A549 (cell line): ENCODE measurements around the gene KBTBD8. TPM values are rescaled to one million over a fixed set of nuclear protein-coding genes. Genes with fewer than 3 reads are reported as not detected.

Source experiments
- ATAC-seq, 2 experiments: fragments of 200-7000 bp in 1 of 2; fragments of >200 bp in 1 of 2; cut with Nextera tagmentation in 1 of 2; cut with Tn5 transposase in 1 of 2; 3 replicates each; pipeline versions ENCODE4 v1.8.0 to v1.9.1; 2018 to 2020; ENCODE audit warnings: mild to moderate bottlenecking in 1 of 2, moderate library complexity in 1 of 2
- CTCF ChIA-PET: fragments of 300-600 bp; sonication (Branson Sonifier 250); formaldehyde crosslinking; extraction: SDS; loops from one replicate; lab custom pipeline; 2021; ENCODE audit warnings: antibody characterized with exemption, inconsistent platforms; lab: Yijun Ruan, JAX
- POLR2A ChIA-PET: fragments of 350-600 bp; formaldehyde crosslinking; extraction: SDS; loops from one replicate; lab custom pipeline; 2021; ENCODE audit warnings: antibody characterized with exemption, inconsistent platforms; lab: Yijun Ruan, JAX
- DNase-seq, 2 experiments: peaks; one replicate each; pipeline versions ENCODE4 v3.0.0 to v3.0.0-alpha.2; 2011 to 2016; ENCODE audit warnings: low read depth in 1 of 2, low spot score in 1 of 2
- FAIRE-seq: peaks from 2 replicates; lab custom pipeline; 2011; peaks lifted over from hg19 to GRCh38; lab: Jason Lieb, UNC
- H3K27ac ChIP-seq, 2 experiments: fragments of >200 bp; sonication (Bioruptor Twin); formaldehyde crosslinking; 3 replicates each; pipeline ENCODE4 v1.5.1; 2016 to 2017
- H3K4me1 ChIP-seq: fragments of >200 bp; sonication (Bioruptor Twin); formaldehyde crosslinking; 3 replicates; pipeline ENCODE4 v1.6.1; 2016
- H3K4me2 ChIP-seq: fragments of >200 bp; sonication (Bioruptor Twin); formaldehyde crosslinking; 3 replicates; pipeline ENCODE4 v1.6.1; 2016
- H3K4me3 ChIP-seq: fragments of >200 bp; sonication (Bioruptor Twin); formaldehyde crosslinking; 3 replicates; pipeline ENCODE4 v1.5.1; 2016
- H3K9me3 ChIP-seq: fragments of >200 bp; sonication (Bioruptor Twin); formaldehyde crosslinking; 3 replicates; pipeline ENCODE4 v1.6.1; 2016
- BHLHE40 ChIP-seq: IDR thresholded peaks from 2 replicates; pipeline ENCODE4 v1.6.1; 2012; ENCODE audit warnings: low read depth, low read length, inconsistent platforms
- CBX2 ChIP-seq: fragments of 200-600 bp; sonication (generic); IDR thresholded peaks from 2 replicates; pipeline ENCODE4 v1.6.1; 2016; ENCODE audit warnings: low read depth, mild to moderate bottlenecking, borderline replicate concordance
- CEBPB ChIP-seq, 2 experiments: fragments of >200 bp in 1 of 2; sonication (Bioruptor Twin) in 1 of 2; formaldehyde crosslinking in 1 of 2; IDR thresholded peaks; 2 replicates each; pipeline ENCODE4 v1.6.1; 2012 to 2016
- CHD2 ChIP-seq: fragments of 150-350 bp; IDR thresholded peaks from 2 replicates; pipeline ENCODE4 v1.6.1; 2014; ENCODE audit warnings: low read length; ENCODE audit not compliant: partially characterized antibody
- CHD4 ChIP-seq: fragments of 200-600 bp; sonication (generic); IDR thresholded peaks from 2 replicates; pipeline ENCODE4 v1.6.1; 2016; ENCODE audit warnings: antibody characterized with exemption, mild to moderate bottlenecking, borderline replicate concordance
- E2F6 ChIP-seq: IDR thresholded peaks from 2 replicates; pipeline ENCODE4 v1.6.1; 2012; ENCODE audit warnings: low read depth, borderline replicate concordance
- EHF ChIP-seq: fragments of 250-450 bp; sonication (Bioruptor Pico); IDR thresholded peaks from 2 replicates; pipeline ENCODE4 v1.5.0; 2020; ENCODE audit warnings: mild to moderate bottlenecking
- ELK1 ChIP-seq: fragments of 150-350 bp; IDR thresholded peaks from 2 replicates; pipeline ENCODE4 v1.6.1; 2014; ENCODE audit warnings: low read depth, mild to moderate bottlenecking, low read length
- EP300 ChIP-seq, 2 experiments: fragments of >200 bp; sonication (Bioruptor Twin); formaldehyde crosslinking; IDR thresholded peaks; 2 replicates in 1 of 2; 3 replicates in 1 of 2; pipeline ENCODE4 v1.6.1; 2016 to 2017
- FOSL2 ChIP-seq, 2 experiments: fragments of 450-650 bp in 1 of 2; fragments of >200 bp in 1 of 2; sonication (Bioruptor Twin) in 1 of 2; formaldehyde crosslinking; IDR thresholded peaks; 2 replicates each; pipeline versions ENCODE4 v1.5.0 to v1.6.1; 2016 to 2020; ENCODE audit warnings: mild to moderate bottlenecking in 1 of 2, moderate library complexity in 1 of 2
- FOXS1 ChIP-seq: fragments of 250-450 bp; sonication (Bioruptor Pico); IDR thresholded peaks from 2 replicates; pipeline ENCODE4 v1.5.0; 2020; ENCODE audit warnings: mild to moderate bottlenecking, moderate library complexity
- GATA3 ChIP-seq: IDR thresholded peaks from 2 replicates; pipeline ENCODE4 v1.6.1; 2012; ENCODE audit warnings: borderline replicate concordance
- HES2 ChIP-seq: fragments of >200 bp; sonication (Bioruptor Twin); formaldehyde crosslinking; IDR thresholded peaks from 2 replicates; pipeline ENCODE4 v1.6.1; 2016
- HEYL ChIP-seq: fragments of 250-450 bp; sonication (Bioruptor Pico); IDR thresholded peaks from 2 replicates; pipeline ENCODE4 v1.8.0; 2021; ENCODE audit warnings: mild to moderate bottlenecking, moderate library complexity
- HOXB13 ChIP-seq: fragments of 250-450 bp; sonication (Bioruptor Pico); IDR thresholded peaks from 2 replicates; pipeline ENCODE4 v1.5.0; 2020; ENCODE audit warnings: low read depth, mild to moderate bottlenecking, moderate library complexity
- HOXB5 ChIP-seq: fragments of 250-450 bp; sonication (Bioruptor Pico); IDR thresholded peaks from 2 replicates; pipeline ENCODE4 v1.5.0; 2020; ENCODE audit warnings: mild to moderate bottlenecking, moderate library complexity
- JUNB ChIP-seq: fragments of >200 bp; sonication (Bioruptor Twin); formaldehyde crosslinking; IDR thresholded peaks from 2 replicates; pipeline ENCODE4 v1.6.1; 2016
- KDM5A ChIP-seq: fragments of 200-600 bp; sonication (generic); IDR thresholded peaks from 2 replicates; pipeline ENCODE4 v1.6.1; 2016; ENCODE audit warnings: antibody characterized with exemption, mild to moderate bottlenecking
- RAD21 ChIP-seq, 2 experiments: fragments of >200 bp in 1 of 2; sonication (Bioruptor Twin) in 1 of 2; formaldehyde crosslinking in 1 of 2; IDR thresholded peaks in 1 of 2; conservative IDR thresholded peaks in 1 of 2; 2 replicates in 1 of 2; 3 replicates in 1 of 2; pipeline ENCODE4 v1.6.1; 2012 to 2018; ENCODE audit warnings: inconsistent platforms in 1 of 2
- REST ChIP-seq: fragments of 200-600 bp; sonication (generic); IDR thresholded peaks from 2 replicates; pipeline ENCODE4 v1.6.1; 2016; ENCODE audit warnings: antibody characterized with exemption, mild to moderate bottlenecking, moderate library complexity
- RFX5 ChIP-seq: fragments of 450-650 bp; IDR thresholded peaks from 2 replicates; pipeline ENCODE4 v1.7.1; 2014; ENCODE audit warnings: antibody characterized with exemption, mild to moderate bottlenecking, moderate library complexity
- TFCP2L1 ChIP-seq: fragments of 250-450 bp; sonication (Bioruptor Pico); IDR thresholded peaks from 2 replicates; pipeline ENCODE4 v1.5.0; 2021; ENCODE audit warnings: mild to moderate bottlenecking
- USF2 ChIP-seq: fragments of 450-650 bp; IDR thresholded peaks from 2 replicates; pipeline ENCODE4 v1.6.1; 2014; ENCODE audit warnings: antibody characterized with exemption
- ZC3H11A ChIP-seq: fragments of 450-650 bp; IDR thresholded peaks from 2 replicates; pipeline ENCODE4 v1.6.1; 2014; ENCODE audit warnings: antibody characterized with exemption, mild to moderate bottlenecking
- ZSCAN20 ChIP-seq: fragments of 250-450 bp; sonication (Bioruptor Pico); IDR thresholded peaks from 2 replicates; pipeline ENCODE4 v1.8.0; 2022; ENCODE audit warnings: mild to moderate bottlenecking, moderate library complexity
- WGBS: methylation state at CpG from one replicate; pipeline ENCODE4 v1.1.6; 2017; ENCODE audit errors: missing lambda C conversion rate; 5-methylcytosine and 5-hydroxymethylcytosine counted together
- polyA plus RNA-seq, 4 experiments: library from polyadenylated mRNA; depleted of rRNA in 3 of 4; stranded (reverse); fragments of >200 nt; fragmentation: RNase III in 1 of 4; extraction: RNeasy Plus Mini Kit Qiagen cat#74134 plus additional on column Dnase treatment in 1 of 4; gene quantifications; 2 replicates in 3 of 4; 3 replicates in 1 of 4; pipeline ENCODE4 v1.2.3, GENCODE V29; 2011 to 2017

The KBTBD8 gene
- polyA plus RNA-seq, 2 of the 4 experiments (the other 2 are of a cell fraction), result 0.61 to 1.0 TPM

- no peak for ATAC-seq
- Histone ChIP-seq H3K9me3 (no peaks in the 10 kb centered on the region), H3K4me2 (no peak overlapping the region), H3K4me3 (no peak overlapping the region), H3K4me1 (no peaks in the 10 kb centered on the region), H3K27ac (no peak overlapping the region)
- ChIA-PET POLR2A (no interaction called here), CTCF (no interaction called here)
- no peak for TF ChIP-seq FOXS1 (CRISPR knock-in tag)
- TF ChIP-seq BHLHE40, result no peak
- TF ChIP-seq E2F6, result no peak
- no peak for TF ChIP-seq CBX2
- no peak for TF ChIP-seq GATA3
- no peak for TF ChIP-seq REST
- no peak for TF ChIP-seq TFCP2L1
- TF ChIP-seq EP300 (IDR thresholded peaks at IDR 0.05), result no peak
- TF ChIP-seq ELK1, result no peak
- TF ChIP-seq JUNB, result no peak
- TF ChIP-seq HES2, result no peak
- TF ChIP-seq RFX5, result no peak
- no peak for TF ChIP-seq CHD4
- no peak for TF ChIP-seq HOXB13 (CRISPR knock-in tag)
- no peak for TF ChIP-seq HOXB5 (CRISPR knock-in tag)
- 0% methylated on average over 1 of the region's 1 CpG for WGBS
- FAIRE-seq, result no peak
- DNase-seq, result no peak
Measured at GRCh38 chr3:67031986-67032385, 33.9 kb downstream of the KBTBD8 start.

GRCh38 chr3:67033079-67033478, 35.0 kb downstream of the KBTBD8 start:
- DNase-seq (no peak), FAIRE-seq (no peak), ATAC-seq (no peak)
- no peak for TF ChIP-seq HEYL
- Histone ChIP-seq H3K4me2 (no peak overlapping the region), H3K27ac (no peak overlapping the region), H3K4me1 (no peaks in the 10 kb centered on the region), H3K9me3 (no peaks in the 10 kb centered on the region), H3K4me3 (no peak overlapping the region)
- CTCF ChIA-PET, result interaction anchor here (1.3 kb wide), 1 partner anchor 14 kb away, joined by 3 read pairs; no protein-coding TSS in a partner anchor
- POLR2A ChIA-PET, result no interaction called here
- WGBS, result 5% methylated on average over 2 of the region's 2 CpGs

GRCh38 chr3:67034371-67034770, 36.3 kb downstream of the KBTBD8 start:
- Histone ChIP-seq H3K4me3 (no peak overlapping the region), H3K4me2 (no peak overlapping the region), H3K9me3 (no peaks in the 10 kb centered on the region), H3K4me1 (no peaks in the 10 kb centered on the region), H3K27ac (no peak overlapping the region)
- DNase-seq (no peak), FAIRE-seq (no peak), ATAC-seq (no peak)
- WGBS, result 11% methylated on average over 3 of the region's 3 CpGs
- CTCF ChIA-PET, result no interaction called here
- POLR2A ChIA-PET, result no interaction called here
- TF ChIP-seq ZC3H11A (no peak), CHD2 (no peak), FOXS1 (CRISPR knock-in tag) (no peak), USF2 (no peak), FOSL2 (IDR thresholded peaks at IDR 0.05) (no peak), FOSL2 (CRISPR knock-in tag; IDR thresholded peaks at IDR 0.05) (no peak), REST (no peak), KDM5A (no peak), EHF (CRISPR knock-in tag) (no peak), ZSCAN20 (no peak), HOXB13 (CRISPR knock-in tag) (no peak), CEBPB (IDR thresholded peaks at IDR 0.05) (no peak), RAD21 (conservative IDR thresholded peaks at IDR 0.05 in 1 of 2, IDR thresholded peaks at IDR 0.05 in 1 of 2) (no peak)
